GM18511 (cell line): ENCODE data around the gene GZF1.
"Not testable (repeated sequence)": the region's sequence is repeated elsewhere in the genome, so short reads cannot be mapped to it uniquely, and the experiment has no call there.

Source experiments
- ATAC-seq: cut with Tn5 transposase; IDR thresholded peaks from one replicate; pipeline ENCODE4 v1.9.1; 2021; ENCODE audit warnings: mild to moderate bottlenecking, moderate library complexity; ENCODE audit not compliant: unreplicated experiment

Gene GZF1

DNA sequence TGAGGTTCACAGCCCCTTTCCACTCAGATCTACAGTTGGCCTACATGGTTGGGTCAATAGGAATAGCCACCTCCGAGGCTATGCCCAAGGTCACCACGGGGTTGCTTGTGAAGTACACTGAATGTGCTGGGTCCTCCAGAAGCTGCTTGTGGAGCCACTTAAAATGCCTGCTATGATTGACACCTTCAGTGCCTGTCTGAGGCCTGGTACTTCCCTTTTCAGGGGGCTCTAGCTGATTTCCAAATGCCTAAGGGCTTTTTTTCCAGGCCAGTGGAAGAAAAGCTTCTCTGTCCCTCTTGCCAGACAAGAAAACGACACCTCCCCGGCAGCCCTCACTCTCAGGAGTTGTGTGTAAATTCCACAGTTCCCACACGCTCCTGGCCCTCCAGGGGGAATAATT, 17.6 kb upstream of the GZF1 start:
- no peak for ATAC-seq

DNA sequence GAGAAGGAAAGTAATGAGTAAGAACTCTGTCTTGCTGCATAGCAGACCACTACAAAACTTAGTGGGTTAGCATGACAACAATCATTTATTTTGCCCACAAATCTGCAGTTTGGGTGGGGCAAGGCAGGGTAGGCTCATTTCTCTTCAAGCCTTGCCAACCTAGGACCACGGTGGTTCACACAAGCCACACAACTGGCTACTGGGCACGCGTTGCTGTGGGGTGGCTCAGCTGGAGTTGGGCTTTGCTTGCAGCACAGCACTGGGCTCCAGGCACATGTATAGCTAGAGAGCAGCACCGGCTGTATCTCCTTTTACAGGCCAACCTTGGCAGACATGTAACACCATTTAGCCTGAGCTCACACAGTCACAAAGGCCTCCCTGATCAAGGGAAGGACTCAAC, 16.0 kb upstream of the GZF1 start:
- ATAC-seq: no peak

GRCh38 chr20:23347791-23348190, 14.2 kb upstream of the GZF1 start:
- ATAC-seq: no peak

- not testable (repeated sequence) for ATAC-seq
These were observed 13.5 kb upstream of the GZF1 start for GRCh38 chr20:23348510-23348909.

DNA sequence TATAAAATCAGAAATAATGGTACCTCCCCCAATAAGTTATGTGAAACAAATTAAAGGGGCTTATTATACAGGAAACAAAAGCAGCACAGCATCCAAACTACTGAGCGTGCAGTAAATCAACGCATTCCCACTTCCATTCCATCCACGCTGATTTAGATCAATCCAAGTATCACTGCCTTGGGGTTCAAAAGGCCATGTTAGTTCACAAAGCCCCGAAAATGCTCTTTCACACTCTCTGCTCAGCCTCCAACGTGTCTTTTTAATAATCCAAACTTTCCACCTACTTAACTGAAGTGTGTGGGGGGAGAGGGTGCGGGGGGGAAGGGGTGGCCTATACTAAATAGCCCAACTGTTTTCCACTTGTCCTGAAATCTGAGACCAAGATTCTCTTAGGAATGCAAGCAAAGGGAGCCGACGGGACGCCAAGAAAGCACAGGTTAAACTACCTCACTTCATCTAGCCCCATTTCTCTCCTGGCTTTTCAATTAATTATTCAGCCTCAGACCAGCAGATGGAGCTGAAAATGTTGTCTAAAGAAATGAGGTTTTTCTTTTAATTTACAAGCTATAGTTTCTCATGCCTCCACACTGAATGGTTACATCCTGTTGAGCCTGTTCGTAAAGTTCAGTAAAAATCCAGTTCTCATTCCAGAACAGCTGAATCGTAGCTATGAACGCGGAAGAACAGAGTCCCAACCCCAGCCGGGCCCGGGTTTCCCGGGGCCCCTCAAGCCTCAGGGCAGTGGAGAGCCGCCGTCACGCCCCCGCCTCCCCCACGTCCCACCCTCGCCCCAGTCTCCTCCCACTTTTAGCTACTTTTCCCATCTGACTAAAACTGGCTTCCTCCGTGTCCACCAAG, 12.4 kb upstream of the GZF1 start:
- ATAC-seq: peak; percentile 50

GRCh38 chr20:23350196-23350903, 11.6 kb upstream of the GZF1 start, which contains the start of gene NXT1:
Gene NXT1, plus strand, starts transcription at chr20:23350791. Its CDS starts 3,251 bp downstream, at chr20:23354042.
- peak; percentile 86 for ATAC-seq

DNA sequence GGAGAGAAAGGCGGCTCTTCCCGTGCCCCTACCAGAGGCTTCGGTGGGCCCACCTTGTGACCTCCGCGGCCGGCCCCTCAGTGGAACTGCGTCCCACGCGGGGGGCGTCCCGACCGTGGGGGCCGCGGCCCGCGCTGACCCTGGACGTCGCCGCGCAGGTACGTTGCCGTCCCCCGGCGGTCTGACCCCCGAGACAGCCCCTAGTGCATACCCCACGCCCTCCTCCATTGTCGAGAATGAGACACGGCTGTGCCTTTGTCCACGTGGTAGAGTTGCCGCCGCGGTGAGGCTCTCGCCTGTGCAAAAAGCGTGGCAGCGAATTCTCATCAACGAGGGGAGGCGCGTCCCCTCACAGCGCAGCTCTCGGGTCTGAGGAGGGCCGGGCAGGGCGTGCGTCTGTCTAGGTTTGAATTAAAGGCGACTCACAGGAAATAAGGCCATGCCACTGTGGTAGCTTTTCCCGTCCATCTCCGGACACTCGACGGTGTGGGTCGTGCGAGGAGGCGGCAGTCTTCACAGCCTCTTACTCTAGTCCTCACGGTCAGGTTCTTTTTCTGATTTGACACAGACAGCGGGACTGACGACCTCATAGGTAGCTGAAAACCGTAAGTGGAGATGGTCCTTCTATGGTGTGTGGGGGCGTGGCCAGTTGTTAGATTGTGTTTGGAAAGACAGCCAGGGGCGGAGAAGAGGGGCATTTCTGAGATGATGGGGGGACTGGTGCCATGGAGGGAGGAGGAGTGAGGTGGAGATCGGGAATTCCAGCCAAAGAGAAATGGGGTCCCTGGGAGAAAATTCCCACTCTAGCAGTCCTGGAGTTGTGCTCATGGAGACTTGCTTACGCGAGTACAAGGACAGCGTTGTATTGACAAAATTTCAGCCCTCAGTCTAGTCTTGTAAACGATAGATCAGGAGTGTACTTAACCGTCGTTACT, 10.8 kb upstream of the GZF1 start:
- ATAC-seq: peak; percentile 34

DNA sequence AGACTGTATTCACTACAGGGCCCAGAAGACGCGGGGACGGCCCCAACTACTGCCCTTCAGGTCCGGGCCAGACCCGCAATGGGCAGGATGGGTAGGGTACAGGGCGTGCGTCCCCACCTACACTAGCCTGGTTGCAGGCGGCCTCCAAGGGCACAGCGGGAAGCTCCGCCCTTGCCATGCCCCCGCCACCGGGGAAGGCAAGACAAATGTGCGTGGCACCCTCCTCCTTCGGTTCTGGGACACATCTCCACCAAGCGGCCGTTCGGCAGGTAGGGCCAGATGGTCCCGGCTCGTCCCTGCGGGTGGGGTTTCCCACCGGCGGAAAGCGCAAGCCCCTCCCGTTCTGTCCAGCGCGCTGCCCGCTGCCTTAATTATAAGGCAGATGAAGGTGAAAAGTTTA, 5.8 kb upstream of the GZF1 start:
- no peak for ATAC-seq

- ATAC-seq: peak; percentile 75
These were observed 4.0 kb upstream of the GZF1 start for GRCh38 chr20:23357767-23358562.

- no peak for ATAC-seq
These were observed 3.4 kb upstream of the GZF1 start for GRCh38 chr20:23358563-23358906.

DNA sequence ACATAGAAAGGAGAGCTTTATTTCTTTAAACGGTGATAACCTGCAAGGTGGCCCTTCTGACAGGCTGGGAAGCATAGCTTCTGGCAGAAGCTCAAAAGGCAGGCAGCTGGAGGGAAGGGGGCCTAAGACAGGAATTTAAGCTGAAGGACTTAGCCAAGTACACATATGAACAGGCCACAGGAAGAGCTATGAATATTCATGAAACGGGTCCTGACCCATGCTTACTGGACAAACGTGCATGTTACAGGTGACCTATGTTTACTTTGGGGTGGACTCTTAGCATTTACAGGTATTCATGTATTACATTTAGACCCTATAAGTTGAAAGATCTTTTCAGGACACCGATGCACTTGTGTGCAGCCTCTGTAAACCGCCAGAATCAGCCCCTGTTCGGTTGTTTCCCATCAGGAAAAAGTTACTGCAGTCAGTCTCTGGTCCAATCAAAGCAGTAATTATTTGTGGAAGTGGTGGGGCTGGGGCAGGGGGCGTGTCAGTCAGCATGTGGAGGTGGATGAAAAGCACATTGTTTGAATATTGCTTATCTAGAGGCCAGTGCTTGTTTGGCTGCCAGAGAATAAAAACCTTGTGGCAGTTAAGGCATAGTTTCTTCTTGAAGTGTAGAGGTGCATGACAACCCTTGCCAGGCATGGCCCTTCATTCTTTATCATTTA, 2.9 kb upstream of the GZF1 start:
- ATAC-seq: no peak

DNA sequence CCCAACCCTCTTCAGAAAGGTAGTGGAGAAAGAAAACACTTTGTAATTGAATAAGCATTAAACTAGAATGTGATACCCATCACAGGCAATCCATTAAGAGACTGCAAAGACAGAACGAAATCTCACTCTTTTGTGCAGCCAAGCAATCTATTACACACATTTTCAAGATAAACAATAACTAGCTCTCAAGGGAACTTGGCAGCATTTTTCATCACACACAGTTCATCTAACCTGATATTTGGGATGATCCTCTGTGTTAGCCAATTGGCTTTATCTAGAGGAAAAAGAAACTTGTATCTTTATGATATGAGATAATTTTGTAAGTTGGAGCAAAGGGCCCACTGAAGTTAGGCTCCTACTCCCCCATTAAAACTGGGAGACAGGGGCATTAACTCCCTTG, 1.5 kb upstream of the GZF1 start:
- ATAC-seq: no peak

GRCh38 chr20:23361119-23361475, 885 bp upstream of the GZF1 start:
- no peak for ATAC-seq

GRCh38 chr20:23362392-23363256, 642 bp downstream of the GZF1 start:
- peak; percentile 8 for ATAC-seq

- ATAC-seq: no peak
These were observed 1.3 kb downstream of the GZF1 start for GRCh38 chr20:23363257-23363649.

DNA sequence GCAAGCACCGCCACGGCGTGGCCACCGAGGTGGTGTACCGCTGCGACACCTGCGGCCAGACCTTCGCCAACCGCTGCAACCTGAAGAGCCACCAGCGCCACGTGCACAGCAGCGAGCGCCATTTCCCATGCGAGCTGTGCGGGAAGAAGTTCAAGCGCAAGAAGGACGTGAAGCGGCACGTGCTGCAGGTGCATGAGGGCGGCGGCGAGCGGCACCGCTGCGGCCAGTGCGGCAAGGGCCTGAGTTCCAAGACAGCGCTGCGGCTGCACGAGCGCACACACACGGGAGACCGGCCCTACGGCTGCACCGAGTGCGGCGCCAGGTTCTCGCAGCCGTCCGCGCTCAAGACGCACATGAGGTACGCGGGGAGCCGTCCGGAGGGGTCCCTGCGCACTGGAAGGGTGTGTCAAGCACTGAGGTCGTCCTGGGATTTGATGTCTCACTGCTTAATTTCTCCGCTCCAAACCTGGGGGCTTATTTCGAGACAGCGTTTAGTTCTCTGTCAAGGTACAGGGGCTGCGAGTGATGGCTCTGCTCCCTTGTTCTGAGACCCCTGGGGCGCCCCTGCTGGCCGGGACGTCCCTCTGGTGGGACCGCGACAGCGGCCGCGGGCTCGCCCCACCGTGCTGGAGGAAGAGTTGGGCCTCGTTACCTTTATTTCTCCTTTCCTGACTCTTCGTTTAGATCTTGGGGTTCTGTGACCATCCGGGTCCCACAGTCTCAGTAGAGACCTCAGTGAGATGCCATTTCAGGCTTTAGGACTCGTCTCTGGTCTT, 3.6 kb downstream of the GZF1 start:
- ATAC-seq: no peak

DNA sequence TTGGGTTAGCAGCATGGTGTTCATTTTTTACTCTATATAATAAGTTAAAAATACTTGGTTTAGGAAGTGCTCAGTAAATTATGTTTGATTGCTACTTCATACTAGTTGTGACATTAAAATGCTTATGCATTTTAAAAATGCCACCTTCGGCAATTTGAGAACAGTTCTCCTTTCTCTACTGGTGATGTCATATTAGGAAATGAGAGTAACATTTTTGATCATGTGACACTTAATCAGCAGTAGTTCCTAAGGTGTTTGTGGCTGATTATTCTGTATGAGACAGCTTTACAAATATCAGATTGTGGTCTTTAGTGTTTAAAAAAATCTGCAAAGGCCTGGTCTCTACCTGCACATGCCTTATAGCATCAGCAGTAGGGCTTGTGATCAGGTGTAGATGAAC, 4.4 kb downstream of the GZF1 start:
- ATAC-seq: no peak

- ATAC-seq: no peak
These were observed 5.8 kb downstream of the GZF1 start for GRCh38 chr20:23367770-23368169.
